Activated T-cell treated with anti-CD3 and anti-CD28 coated beads, Interleukin-2, amount 50 U/mL, for 4 hours (primary cell): ENCODE measurements around the gene PDZD8. TPM values are rescaled to one million over a fixed set of nuclear protein-coding genes. Genes with fewer than 3 reads are reported as not detected.

Experiments used
- ATAC-seq, 2 donors: fragments of 200-7000 bp; cut with Tn5 transposase; one replicate each; pipeline ENCODE4 v1.10.0; 2021
- DNase-seq: peaks from one replicate; pipeline ENCODE4 v3.0.0-alpha.2; 2020
- H3K27me3 Mint-ChIP-seq: one replicate; pipeline ENCODE4 v1.8.0; 2021; ENCODE audit warnings: low read depth, mixed read lengths
- H3K36me3 Mint-ChIP-seq: one replicate; pipeline ENCODE4 v1.8.0; 2022; ENCODE audit warnings: mixed read lengths; ENCODE audit not compliant: insufficient read depth
- H3K4me1 Mint-ChIP-seq: one replicate; pipeline ENCODE4 v1.8.0; 2021; ENCODE audit warnings: low read depth, mixed read lengths
- H3K4me3 Mint-ChIP-seq: one replicate; pipeline ENCODE4 v1.8.0; 2021; ENCODE audit warnings: mild to moderate bottlenecking, moderate library complexity, mixed read lengths
- H3K9me3 Mint-ChIP-seq: one replicate; pipeline ENCODE4 v1.8.0; 2021; ENCODE audit warnings: mixed read lengths
- total RNA-seq, 3 donors: library from RNA; stranded (reverse); gene quantifications; one replicate each; pipeline ENCODE4 v1.2.1, GENCODE V29; 2021

Gene PDZD8
- total RNA-seq, 3 donors from 2014 or later: 22.7 to 27.5 (median 25.4) TPM

DNA sequence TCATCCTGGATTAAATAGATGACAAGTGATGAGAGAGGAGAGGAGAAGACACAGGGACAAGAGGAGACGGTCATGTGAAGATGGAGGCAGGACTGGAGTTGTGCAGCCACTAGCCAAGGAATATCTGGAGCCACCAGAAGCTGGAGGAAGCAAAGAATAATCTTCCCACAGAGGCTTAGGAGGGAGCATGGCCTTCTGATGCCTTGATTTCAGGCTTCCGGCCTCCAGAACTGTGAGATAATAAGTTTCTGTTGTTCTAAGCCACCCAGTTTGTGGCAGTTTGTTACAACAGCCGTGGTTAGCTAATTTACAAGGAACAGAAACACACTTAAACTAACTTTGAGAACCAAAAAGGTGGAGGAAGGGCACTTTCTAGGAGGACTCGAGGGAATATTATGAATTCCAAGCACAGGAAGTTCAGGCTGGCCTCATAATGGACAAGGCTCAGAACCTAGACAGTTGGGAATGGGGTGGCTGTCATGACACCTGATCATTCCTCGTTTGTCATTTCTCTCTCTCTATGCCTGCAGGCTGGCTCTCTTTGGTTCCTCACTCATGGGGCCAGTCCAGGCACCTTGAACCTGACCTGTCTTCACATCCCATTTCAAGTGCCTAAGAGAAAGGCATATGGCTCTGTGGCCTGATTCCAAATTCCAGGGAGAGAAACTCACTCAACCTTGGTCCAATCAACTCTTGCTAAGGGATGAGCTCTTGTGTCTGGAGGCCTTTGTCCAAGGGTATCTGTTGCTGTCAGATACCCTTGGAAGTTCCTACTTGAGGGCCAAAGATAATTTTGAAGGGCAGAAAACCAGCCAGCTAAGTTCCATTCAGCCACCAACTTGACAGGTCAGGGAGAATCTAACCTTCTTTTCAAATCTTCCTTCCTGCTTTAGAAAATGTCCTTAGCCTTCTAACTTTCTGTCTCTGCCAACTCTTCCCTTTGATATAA is 33.5 kb upstream of the PDZD8 start:
- H3K4me3 Mint-ChIP-seq: no peak overlapping the region
- no peaks in the 10 kb centered on the region for H3K4me1 Mint-ChIP-seq
- ATAC-seq (no peak), DNase-seq (no peak)
- no peaks in the 10 kb centered on the region for H3K9me3 Mint-ChIP-seq
- H3K36me3 Mint-ChIP-seq: no peaks in the 10 kb centered on the region
- peaks cover 17% of the 10 kb centered on the region for H3K27me3 Mint-ChIP-seq

DNA sequence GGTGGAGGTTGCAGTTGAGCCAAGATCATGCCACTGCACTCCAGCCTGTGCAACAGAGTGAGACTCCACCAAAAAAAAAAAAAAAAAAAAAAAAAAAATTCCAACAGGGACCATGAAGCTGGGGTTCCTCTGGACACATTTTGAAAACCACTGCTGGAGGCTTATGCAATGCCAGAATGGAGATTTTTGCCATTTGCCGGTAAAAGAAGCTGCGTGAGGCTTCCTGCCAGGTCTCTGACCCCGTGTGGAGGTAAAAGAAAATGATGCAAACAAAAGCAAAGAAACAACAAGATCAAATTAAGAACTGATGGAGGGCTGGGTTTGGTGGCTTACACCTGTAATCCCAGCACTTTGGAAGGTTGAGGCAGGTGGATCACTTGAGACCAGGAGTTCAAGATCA is 30.5 kb upstream of the PDZD8 start:
- no peak overlapping the region for H3K4me3 Mint-ChIP-seq
- no peak for DNase-seq
- no peaks in the 10 kb centered on the region for H3K9me3 Mint-ChIP-seq
- H3K4me1 Mint-ChIP-seq: no peaks in the 10 kb centered on the region
- H3K36me3 Mint-ChIP-seq: no peaks in the 10 kb centered on the region
- ATAC-seq: no peak
- peaks cover 14% of the 10 kb centered on the region for H3K27me3 Mint-ChIP-seq

DNA sequence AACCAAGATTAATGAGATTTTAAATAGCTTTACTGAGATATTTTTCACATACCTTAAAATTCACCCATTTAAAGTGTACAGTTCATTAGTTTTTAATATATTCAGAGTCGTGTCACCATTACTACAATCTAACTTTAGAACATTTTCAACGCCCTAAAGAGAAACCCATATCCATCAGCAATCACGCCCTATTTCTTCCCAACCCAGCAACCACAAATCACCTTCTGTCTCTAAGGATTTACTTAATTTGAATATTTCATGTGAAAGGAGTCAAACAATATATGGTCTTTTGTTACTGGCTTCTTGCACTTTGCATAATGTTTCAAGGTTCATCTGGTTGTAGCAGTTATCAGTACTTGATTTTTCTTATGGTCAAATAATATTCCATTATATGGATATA is 25.1 kb upstream of the PDZD8 start:
- Mint-ChIP-seq H3K36me3 (no peaks in the 10 kb centered on the region), H3K4me3 (no peak overlapping the region), H3K27me3 (peaks cover 10% of the 10 kb centered on the region), H3K9me3 (no peaks in the 10 kb centered on the region), H3K4me1 (no peaks in the 10 kb centered on the region)
- no peak for DNase-seq
- ATAC-seq: no peak

- H3K36me3 Mint-ChIP-seq: no peaks in the 10 kb centered on the region
- DNase-seq: no peak
Observed at GRCh38 chr10:117399341-117400196, 24.3 kb upstream of the PDZD8 start.

DNA sequence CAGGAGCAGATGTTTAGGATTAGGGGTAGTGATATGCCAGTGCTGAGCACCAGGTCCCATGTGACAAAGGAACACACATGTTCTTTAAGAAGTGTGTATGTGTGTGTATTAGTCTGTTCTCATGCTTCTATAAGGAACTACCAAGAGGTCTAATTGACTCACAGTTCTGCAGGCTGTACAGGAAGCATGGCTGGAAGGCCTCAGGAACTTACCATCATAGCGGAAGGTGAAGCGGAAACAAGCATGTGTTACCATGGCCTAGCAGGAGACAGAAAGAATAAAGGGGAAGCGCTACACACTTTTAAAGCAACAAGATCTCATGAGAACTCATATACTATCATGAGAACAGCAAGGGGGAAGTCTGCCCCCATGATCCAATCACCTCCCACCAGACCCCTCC is 22.8 kb upstream of the PDZD8 start:
- Mint-ChIP-seq H3K4me1 (no peaks in the 10 kb centered on the region), H3K27me3 (peaks cover 2% of the 10 kb centered on the region), H3K4me3 (no peak overlapping the region), H3K9me3 (no peaks in the 10 kb centered on the region), H3K36me3 (no peaks in the 10 kb centered on the region)
- no peak for DNase-seq
- no peak for ATAC-seq

More at GRCh38 chr10:117399341-117400196, 24.3 kb upstream of the PDZD8 start:
- peaks cover 10% of the 10 kb centered on the region for H3K27me3 Mint-ChIP-seq
- no peak for ATAC-seq
- no peaks in the 10 kb centered on the region for H3K9me3 Mint-ChIP-seq
- no peak overlapping the region for H3K4me3 Mint-ChIP-seq
- no peaks in the 10 kb centered on the region for H3K4me1 Mint-ChIP-seq

- ATAC-seq (no peak), DNase-seq (no peak)
- H3K4me1 Mint-ChIP-seq: no peaks in the 10 kb centered on the region
- no peak overlapping the region for H3K4me3 Mint-ChIP-seq
- H3K36me3 Mint-ChIP-seq: no peaks in the 10 kb centered on the region
- no peaks in the 10 kb centered on the region for H3K9me3 Mint-ChIP-seq
- H3K27me3 Mint-ChIP-seq: peaks cover 35% of the 10 kb centered on the region
Observed at GRCh38 chr10:117391436-117392205, 16.4 kb upstream of the PDZD8 start.

- ATAC-seq (no peak), DNase-seq (no peak)
- peaks cover 39% of the 10 kb centered on the region for H3K27me3 Mint-ChIP-seq
- no peaks in the 10 kb centered on the region for H3K36me3 Mint-ChIP-seq
- H3K4me1 Mint-ChIP-seq: no peaks in the 10 kb centered on the region
- no peak overlapping the region for H3K4me3 Mint-ChIP-seq
- no peaks in the 10 kb centered on the region for H3K9me3 Mint-ChIP-seq
Observed at GRCh38 chr10:117390420-117390819, 15.2 kb upstream of the PDZD8 start.

DNA sequence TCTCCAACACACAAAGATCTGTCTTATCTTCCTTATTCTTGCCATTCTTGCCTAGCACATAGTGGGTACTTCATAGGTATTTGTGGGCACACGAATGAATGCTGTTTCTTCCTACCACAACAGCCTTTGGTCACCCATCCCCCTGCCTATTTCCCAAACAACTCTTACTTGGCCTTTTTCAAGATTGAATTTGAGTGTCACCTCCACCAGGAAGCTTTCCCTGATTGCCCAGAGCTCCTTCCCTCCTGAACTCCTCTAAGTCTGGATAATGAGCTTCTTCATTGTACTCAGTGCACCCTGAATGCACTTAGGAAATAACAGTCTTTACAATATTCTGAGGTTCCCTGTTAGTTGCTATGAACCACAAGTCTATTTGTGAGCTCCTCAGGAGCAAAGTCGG is 11.6 kb upstream of the PDZD8 start:
- Mint-ChIP-seq H3K9me3 (no peaks in the 10 kb centered on the region), H3K36me3 (no peaks in the 10 kb centered on the region), H3K4me1 (no peaks in the 10 kb centered on the region), H3K4me3 (no peak overlapping the region), H3K27me3 (peaks cover 50% of the 10 kb centered on the region)
- no peak for DNase-seq
- no peak for ATAC-seq

- no peaks in the 10 kb centered on the region for H3K36me3 Mint-ChIP-seq
- DNase-seq (no peak), ATAC-seq (no peak)
- no peaks in the 10 kb centered on the region for H3K4me1 Mint-ChIP-seq
- peaks cover 45% of the 10 kb centered on the region for H3K27me3 Mint-ChIP-seq
- no peak overlapping the region for H3K4me3 Mint-ChIP-seq
- no peaks in the 10 kb centered on the region for H3K9me3 Mint-ChIP-seq
Observed at GRCh38 chr10:117382861-117383260, 7.6 kb upstream of the PDZD8 start.

DNA sequence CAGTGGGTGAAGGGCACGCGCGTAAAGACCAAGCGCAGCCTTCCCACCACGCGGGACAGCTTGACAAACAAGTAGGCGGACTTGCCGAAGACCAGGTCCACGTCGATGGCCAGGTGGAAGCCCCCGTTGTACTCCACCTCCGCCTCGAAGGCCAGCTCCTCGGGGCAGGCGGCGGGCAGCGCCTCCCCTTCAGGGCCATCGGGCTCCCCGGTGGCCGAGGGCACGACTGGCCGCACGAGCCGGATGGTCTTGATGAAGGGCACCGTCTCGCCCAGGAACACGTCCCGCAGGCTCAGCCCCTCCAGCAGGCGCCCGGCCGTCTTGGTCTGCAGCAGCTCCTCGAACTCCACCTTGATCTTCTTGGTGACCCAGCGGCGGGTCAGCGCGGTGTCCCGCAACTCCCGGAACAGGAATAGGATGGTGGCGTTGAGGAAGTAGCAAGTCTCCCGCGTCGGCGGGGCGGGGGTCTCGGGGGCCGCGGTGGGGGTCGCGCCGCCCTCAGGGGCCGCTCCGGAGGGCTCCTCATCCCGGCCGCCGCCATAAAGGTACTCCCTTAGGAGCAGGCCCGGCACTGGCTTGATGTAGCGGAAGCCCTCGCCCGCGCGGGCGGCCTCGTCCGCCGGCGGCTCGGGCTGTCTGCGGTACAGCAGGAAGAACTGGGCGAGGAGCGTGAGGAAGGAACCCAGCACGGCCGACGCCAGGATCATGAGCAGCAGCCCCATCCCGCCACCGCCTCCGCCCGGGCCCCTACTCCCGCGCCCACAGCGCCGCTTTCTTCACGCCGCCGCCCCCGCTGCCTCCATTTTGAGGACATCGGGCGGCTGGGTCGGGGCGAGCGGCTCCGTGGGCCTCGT is 507 bp downstream of the PDZD8 start:
- ATAC-seq (peak; percentile 47 to 57), DNase-seq (peak; percentile 15)
- Mint-ChIP-seq H3K27me3 (peaks cover 12% of the 10 kb centered on the region), H3K9me3 (no peaks in the 10 kb centered on the region), H3K36me3 (peaks cover 3% of the 10 kb centered on the region), H3K4me1 (peaks cover 33% of the 10 kb centered on the region), H3K4me3 (peak overlapping the region; percentile 94)

- DNase-seq: no peak
- Mint-ChIP-seq H3K27me3 (peaks cover 10% of the 10 kb centered on the region), H3K4me1 (peaks cover 38% of the 10 kb centered on the region), H3K36me3 (peaks cover 6% of the 10 kb centered on the region), H3K9me3 (no peaks in the 10 kb centered on the region), H3K4me3 (peak overlapping the region; percentile 94)
- ATAC-seq: peak in 1 of 2 donors; percentile 6
Observed at GRCh38 chr10:117373823-117374505, 1.3 kb downstream of the PDZD8 start.

GRCh38 chr10:117370205-117370604 is 5.0 kb downstream of the PDZD8 start:
- Mint-ChIP-seq H3K4me1 (peaks cover 61% of the 10 kb centered on the region), H3K36me3 (peaks cover 6% of the 10 kb centered on the region)
- no peak for DNase-seq

DNA sequence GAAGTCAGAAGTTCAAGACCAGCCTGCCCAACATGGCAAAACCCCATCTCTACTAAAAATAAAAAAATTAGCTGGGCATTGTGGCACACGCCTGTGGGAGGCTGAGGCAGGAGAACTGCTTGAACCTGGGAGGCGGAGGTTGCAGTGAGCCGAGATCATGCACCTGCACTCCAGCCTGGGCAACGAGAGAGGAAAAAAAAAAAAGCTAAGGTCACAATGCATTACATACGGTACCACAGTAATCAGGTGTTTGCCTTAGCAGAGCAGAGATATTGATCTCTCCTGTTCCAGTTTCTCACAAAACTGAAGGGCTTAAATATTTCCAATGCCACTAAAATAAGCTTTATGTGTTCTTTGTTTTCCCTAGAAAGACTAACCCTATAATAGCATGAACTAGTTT is 7.5 kb downstream of the PDZD8 start:
- DNase-seq (no peak), ATAC-seq (no peak)
- Mint-ChIP-seq H3K36me3 (peaks cover 4% of the 10 kb centered on the region), H3K27me3 (no peaks in the 10 kb centered on the region), H3K4me3 (no peak overlapping the region), H3K4me1 (peaks cover 76% of the 10 kb centered on the region), H3K9me3 (no peaks in the 10 kb centered on the region)

More at GRCh38 chr10:117370205-117370604, 5.0 kb downstream of the PDZD8 start:
- no peaks in the 10 kb centered on the region for H3K9me3 Mint-ChIP-seq
- ATAC-seq: no peak
- H3K4me3 Mint-ChIP-seq: no peak overlapping the region
- no peaks in the 10 kb centered on the region for H3K27me3 Mint-ChIP-seq
